Measurements from ENCODE around the gene NDUFA9.

DNA sequence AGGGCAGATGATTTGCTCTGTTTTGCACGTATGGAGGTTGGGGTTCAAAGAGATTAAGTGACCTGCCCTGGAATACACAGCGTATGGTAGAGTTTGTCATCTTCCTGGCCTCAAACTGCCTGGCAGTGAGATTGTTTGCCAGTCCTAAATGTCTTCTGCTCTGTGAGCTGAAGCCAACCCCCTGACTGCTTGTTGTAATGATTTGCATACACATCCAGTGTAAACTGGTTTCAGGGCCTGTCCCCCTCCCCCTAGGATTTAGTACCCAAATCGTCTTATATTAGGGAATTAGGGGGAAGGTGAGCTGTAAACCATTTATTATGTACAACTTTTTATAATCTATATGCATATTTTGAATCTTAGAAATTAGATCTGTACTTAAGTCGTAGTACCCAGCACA is 38.4 kb upstream of the NDUFA9 start:
- TF ChIP-seq POLR2AphosphoS5 (IDR thresholded peaks at IDR 0.05; ENCODE audit: borderline replicate concordance, low read depth, low read length) (no peak), FOXP2 (optimal IDR thresholded peaks at IDR 0.05; ENCODE audit: control extremely low read depth, extremely low read length, insufficient read depth) (no peak), EZH2 (IDR thresholded peaks at IDR 0.05) (no peak)

All from SK-N-MC (cell line).